Thyroid gland (tissue), 4 donors: ENCODE data around the gene MED16.

Experiments
- POLR2A ChIP-seq, 2 donors: fragments of 450-650 bp; IDR thresholded peaks; one replicate each; pipeline ENCODE4 v1.6.1; 2017; ENCODE audit warnings: antibody characterized with exemption in 2 of 2, mild to moderate bottlenecking in 2 of 2, moderate library complexity in 1 of 2
- TF ChIP-seq, protein P1 (sequence below), 6 experiments: fragments of 200-600 bp in 3 of 6; fragments of 450-650 bp in 3 of 6; sonication (generic) in 3 of 6; IDR thresholded peaks; one replicate each; pipeline ENCODE4 v1.5.1; 2016 to 2019; ENCODE audit warnings: antibody characterized with exemption in 6 of 6, mild to moderate bottlenecking in 2 of 6, inconsistent platforms in 1 of 6, moderate library complexity in 1 of 6

DNA sequence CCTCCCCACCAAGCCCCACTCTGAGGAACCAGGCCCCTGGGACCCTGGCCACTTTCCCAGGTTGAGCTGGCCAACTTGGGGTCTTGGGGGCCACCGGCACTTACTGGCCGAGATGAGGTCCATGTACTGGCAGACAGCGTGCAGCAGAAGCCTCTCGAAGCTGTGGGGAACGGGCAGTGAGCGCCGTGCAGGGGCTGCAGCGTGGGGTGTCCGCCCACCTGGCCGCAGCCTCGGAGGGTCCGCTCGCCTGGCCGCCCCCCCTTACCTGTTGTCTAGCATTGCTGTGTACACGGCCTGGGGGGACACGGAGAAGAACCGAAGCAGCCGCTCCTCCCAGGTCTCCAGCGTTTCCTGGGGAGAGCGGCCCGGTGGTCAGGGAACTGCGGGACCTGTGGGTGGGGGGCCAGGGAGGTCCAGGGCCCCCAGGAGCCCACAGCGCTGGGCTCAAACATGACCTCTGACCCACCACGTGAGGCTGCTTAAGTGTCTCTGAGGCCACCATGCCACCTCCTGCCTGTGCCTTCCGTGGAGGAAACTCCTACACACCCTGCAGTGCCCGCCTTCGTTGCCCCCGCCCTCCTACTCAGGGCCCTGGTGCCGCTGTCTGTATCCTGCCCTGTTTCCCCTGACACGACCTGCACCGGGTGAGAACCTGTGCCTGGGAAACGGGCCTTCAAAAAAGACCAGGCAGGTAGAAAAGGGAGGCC lies 6.5 kb upstream of the MED16 start:
- TF ChIP-seq POLR2A (IDR thresholded peaks at IDR 0.05) = no peak
- TF ChIP-seq, protein P1, sequence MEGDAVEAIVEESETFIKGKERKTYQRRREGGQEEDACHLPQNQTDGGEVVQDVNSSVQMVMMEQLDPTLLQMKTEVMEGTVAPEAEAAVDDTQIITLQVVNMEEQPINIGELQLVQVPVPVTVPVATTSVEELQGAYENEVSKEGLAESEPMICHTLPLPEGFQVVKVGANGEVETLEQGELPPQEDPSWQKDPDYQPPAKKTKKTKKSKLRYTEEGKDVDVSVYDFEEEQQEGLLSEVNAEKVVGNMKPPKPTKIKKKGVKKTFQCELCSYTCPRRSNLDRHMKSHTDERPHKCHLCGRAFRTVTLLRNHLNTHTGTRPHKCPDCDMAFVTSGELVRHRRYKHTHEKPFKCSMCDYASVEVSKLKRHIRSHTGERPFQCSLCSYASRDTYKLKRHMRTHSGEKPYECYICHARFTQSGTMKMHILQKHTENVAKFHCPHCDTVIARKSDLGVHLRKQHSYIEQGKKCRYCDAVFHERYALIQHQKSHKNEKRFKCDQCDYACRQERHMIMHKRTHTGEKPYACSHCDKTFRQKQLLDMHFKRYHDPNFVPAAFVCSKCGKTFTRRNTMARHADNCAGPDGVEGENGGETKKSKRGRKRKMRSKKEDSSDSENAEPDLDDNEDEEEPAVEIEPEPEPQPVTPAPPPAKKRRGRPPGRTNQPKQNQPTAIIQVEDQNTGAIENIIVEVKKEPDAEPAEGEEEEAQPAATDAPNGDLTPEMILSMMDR (IDR thresholded peaks at IDR 0.05) = no peak
